Activated CD4-positive, alpha-beta T cell treated with anti-CD3 and anti-CD28 coated beads, Interleukin-2, amount 50 U/mL, for 48 hours (primary cell): ENCODE measurements around the gene SMIM22.
"Not testable (repeated sequence)": the region's sequence is repeated elsewhere in the genome, so short reads cannot be mapped to it uniquely, and the experiment has no call there.

Source experiments
- DNase-seq, 2 experiments: peaks; one replicate each; pipeline ENCODE4 v3.0.0-alpha.2; 2020

The SMIM22 gene

DNA sequence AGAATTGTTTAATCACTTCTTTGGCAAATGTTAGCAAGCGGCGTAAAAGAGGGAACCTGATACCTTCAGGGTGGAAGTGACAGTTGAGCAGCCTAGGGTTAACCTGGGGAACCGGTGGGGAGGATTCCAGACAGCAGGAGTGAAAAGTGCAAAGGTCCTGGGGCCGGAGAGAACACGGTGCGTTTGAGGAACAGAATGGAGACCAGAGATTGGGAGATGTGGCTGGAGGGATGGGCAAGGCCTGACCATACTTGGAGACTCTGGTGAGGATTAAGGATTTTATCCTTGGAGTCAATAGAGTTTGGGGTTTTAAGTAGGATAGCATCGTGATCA, 25.9 kb upstream of the SMIM22 start:
- no peak for DNase-seq

DNA sequence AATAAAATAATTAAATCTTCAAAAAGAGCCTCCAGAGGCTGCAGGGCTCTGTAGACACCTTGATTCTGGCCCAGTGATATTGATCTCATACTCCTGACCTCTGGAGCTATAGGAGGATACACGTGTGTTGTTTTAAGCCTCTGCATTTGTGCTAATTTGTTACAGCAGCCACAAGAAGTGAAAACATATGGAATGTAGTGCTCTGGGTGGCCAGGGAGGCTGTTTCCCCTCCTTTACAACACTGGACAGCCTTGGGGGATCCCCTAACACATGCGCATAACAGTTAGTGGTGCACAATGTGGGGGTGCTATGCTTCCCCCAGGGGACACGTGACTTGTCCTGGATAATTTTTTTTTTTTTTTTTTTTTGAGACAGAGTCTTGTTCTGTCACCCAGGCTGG, 23.5 kb upstream of the SMIM22 start:
- DNase-seq = no peak

- DNase-seq = no peak
Observed at GRCh38 chr16:4772351-4772750, 22.8 kb upstream of the SMIM22 start.

- DNase-seq = no peak
Observed at GRCh38 chr16:4775005-4775404, 20.2 kb upstream of the SMIM22 start.

DNA sequence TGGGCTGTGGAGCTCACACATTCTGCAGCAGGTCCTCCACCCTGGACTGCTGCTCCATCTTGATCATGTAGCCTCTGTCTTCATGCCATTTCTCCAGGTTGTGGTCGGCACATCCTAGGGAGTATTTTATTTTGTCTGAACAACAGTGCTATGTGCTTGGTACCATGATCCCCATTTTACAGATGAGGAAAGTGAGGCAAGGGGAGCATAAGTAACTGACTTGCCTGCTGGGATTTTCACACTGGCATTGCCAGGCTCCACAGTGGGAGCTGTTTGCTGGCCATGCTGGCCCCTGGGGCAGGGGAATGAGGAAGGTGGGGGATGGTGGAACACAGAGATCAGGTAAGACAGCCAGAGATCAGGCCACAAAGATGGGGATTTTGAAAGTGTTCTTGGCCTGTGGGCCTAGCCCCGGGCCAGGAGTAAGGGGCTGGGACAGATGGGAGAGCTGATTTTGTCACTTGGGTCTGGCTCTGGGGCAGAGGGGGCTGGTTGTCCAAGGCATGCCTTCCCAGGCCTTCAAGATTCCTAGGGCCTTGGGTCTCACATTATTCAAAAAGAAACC, 18.9 kb upstream of the SMIM22 start:
- no peak for DNase-seq

DNA sequence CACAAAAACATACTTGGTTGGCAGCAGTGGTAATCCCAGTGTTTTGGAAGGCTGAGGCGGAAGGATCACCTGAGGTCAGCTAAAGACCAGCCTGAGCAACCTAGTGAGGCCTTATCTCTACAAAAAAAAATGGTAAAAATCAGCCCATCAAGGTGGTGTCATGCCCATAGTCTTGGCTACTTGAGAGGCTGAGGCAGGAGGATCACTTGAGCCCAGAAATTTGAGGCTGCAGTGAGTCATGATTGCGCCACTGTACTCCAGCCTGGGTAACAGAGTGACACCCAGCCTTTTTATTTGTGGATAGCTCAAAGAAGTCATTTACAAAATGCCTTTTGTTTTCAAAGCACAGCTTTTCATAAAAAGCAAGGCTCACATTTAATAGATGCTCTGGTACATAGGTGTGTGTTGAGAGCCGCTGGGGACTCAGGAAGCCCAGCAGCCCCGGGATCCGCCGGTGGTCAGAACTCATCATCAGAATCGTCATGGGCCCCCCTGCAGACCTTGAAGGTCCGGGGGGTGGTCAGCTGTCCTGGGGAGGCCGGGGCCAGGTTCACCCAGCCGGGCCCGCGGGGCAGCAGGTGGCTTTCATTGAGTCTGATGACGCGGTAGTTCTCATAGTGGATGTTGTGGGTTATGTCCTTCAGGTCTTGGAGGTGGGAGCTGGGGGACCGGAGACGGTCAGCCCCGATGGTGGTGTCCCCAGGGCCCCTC, 17.7 kb upstream of the SMIM22 start:
- no peak for DNase-seq

DNA sequence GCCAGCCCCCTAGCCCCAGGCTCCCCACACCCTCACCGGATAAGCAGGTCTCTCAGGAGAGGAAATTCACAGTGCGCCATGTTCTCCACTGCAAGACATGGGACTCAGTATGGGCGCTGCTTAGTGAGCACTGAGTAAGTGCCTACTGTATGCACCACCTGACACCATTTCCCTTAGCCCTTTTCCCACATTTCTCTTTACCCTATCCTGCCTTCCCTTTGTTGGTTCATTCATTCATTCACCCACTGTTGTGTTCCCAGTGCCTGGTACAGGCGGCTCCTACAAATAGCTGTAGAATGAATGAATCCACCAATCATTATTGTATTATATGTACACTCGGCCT, 17.1 kb upstream of the SMIM22 start:
- DNase-seq = no peak

DNA sequence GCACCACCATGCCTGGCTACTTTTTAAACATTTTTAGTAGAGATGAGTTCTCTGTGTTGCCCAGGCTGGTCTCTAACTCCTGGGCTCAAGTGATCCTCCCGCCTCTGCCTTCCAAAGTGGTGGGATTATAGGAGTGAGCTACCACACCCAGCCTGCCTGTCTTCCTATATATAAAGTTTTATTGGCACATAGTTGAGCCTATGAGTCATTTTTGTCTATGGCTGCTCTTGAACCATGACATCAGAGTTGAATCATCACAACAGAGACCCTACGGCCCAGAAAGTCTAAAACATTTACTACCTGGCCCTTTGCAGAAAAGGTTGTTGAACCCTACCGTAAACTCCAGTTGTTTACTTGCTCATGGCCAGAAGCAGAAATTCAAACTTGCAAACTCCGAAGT, 14.9 kb upstream of the SMIM22 start:
- DNase-seq = no peak

DNA sequence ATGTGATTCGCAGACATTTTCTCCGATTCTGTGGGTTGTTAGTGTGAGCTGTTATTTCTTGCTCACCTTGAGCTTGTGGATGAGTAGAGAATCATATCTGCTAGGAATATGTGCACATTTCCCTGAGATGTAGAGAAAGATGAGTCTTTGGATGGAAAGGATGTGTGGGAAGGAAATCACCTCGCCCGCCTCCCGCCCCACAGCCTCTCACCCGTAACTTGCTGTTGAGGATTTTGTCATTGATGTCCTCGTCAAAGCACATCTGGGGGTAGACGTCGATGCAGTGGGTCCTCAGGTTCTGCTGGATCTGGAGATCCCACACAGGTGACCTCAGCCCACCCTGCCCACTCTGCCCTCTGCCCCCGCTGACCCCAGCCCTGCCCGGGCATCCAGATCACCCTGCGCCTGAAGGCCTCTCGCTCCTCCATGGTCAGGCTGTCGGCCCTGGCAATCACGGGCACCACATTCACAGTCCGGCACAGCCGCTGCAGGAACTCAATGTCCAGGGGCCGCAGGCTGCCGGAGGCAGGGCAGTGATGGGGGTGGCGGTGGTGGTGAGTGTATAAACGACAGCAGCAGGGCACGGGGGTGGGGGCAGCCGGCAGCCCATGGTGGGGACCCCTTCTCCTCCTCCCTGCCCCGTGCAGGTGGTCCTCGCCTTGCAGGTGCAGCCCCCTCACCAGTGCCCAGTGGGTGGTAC, 11.8 kb upstream of the SMIM22 start:
- DNase-seq = no peak

DNA sequence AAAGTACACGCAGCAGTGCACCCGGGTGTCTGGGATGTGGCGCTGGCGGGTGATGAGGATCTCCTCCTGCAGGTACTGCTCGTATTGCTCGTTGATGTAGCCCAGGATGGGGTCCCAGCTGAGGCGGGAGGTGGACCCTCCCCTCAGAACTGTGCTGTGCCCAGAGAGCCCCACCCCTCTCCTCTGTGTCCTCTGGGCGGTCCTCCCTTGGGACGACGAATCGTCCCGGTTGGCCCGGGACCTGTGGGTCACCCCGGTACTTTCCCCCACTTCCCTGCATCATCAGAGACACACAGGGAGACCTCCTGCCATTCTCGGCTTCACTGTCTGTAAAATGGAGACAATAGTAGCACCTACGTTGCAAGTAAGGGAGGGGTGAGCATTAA, 11.2 kb upstream of the SMIM22 start:
- no peak for DNase-seq

- DNase-seq = not testable (repeated sequence)
Observed at GRCh38 chr16:4784444-4784987, 10.7 kb upstream of the SMIM22 start.

GRCh38 chr16:4785758-4786433, 9.3 kb upstream of the SMIM22 start:
- DNase-seq = no peak

- DNase-seq = no peak
Observed at GRCh38 chr16:4787068-4787467, 8.1 kb upstream of the SMIM22 start.

DNA sequence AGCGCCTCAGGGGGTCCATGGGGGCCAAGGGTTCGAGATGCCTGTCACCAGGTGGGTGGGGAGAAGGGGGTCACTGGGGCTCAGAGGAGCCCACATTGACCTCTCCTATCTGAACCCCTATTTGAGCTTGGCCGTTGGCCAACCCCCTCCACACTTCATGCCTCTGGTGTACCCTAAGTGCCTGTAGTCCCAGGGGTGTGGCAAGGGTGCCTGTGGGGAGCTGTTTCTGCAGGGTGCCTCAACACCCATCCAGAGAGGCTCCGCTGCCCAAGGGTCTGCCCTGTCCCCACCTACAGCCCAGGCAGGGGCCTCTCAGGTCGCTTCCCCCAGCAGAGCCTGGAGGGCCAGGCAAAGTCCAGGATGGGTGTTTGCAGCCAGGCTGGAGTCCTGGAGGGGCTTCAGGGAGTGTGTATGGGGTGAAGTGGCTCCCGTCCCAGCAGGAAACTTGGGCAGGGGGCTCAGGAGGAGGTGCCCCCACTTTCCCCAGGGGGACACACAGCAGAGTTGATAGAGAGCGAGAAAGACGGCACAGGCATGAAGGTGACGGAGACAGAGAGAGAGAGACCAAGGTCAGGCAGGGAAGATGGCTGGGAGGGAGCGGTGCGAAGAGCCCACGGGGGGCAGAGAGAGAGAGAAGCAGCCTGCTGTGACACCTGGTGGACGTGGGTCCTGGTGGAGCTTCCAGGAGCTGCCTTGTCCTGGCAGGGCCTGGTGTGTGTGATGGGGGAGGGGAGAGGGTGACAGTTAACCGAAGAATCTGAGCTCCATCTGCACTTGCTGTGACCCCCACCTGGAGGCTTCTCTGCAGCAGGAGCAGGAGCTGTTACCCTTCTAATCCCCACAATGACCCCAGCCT, 7.3 kb upstream of the SMIM22 start, which contains the start of gene SEPTIN12:
SEPTIN12 (minus strand) TSS at position 719 of the 856 bp plus-strand sequence; CDS start at position 19, 700 bp downstream.
- DNase-seq = no peak

- no peak for DNase-seq
Observed at GRCh38 chr16:4788489-4788889, 6.7 kb upstream of the SMIM22 start.

DNA sequence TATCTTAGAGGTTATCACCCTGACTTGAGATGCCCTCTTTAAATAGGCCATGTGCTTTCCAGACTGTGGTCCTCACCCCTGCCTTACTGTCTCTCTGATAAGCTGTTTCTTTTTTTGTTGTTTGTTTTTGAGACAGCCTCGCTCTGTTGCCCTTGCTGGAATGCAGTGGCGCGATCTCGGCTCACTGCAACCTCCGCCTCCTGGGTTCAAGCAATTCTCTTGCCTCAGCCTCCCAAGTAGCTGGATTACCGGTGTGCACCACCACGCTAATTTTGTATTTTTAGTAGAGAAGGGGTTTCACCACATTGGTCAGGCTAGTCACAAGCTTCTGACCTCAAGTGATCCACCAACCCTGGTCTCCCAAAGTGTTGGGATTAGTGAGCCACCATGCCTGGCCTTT, 6.3 kb upstream of the SMIM22 start:
- no peak for DNase-seq

DNA sequence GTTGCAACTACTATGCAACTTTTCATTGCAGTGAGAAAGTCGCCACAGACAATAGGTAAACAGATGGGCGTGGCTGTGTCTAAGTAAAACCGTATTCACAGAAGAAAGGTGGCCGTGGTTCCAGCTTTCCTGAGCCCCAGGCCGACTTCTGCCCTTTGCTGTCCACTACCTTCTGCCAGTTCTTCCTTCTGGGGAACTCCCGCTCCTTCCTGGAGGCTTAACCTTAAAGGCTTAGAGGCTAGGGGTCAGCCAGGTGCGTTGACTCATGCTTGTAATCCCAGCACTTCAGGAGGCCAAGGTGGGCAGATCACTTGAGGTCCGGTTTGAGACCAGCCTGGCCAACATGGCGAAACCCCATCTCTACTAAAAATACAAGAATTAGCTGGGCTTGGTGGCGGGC, 4.9 kb upstream of the SMIM22 start:
- no peak for DNase-seq

DNA sequence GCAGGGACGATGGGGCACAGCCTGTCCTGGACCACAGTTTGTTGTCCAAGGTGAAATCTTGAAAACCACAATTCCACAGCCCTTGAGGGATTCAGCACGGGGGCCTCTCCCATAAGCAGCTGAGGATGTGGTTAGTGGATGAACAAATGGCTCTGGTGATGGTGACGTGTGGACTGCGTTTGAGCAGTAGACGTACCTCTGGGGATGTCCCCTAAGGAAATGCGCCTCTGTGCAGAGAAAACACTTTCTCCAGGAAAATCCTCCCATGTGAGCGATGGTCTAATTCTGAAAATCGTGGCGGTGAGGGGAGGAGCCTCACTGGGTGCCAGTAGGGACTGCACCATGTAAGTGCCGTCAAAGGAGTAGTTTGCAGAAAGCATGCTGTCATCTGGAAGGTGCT, 4.3 kb upstream of the SMIM22 start:
- no peak for DNase-seq

DNA sequence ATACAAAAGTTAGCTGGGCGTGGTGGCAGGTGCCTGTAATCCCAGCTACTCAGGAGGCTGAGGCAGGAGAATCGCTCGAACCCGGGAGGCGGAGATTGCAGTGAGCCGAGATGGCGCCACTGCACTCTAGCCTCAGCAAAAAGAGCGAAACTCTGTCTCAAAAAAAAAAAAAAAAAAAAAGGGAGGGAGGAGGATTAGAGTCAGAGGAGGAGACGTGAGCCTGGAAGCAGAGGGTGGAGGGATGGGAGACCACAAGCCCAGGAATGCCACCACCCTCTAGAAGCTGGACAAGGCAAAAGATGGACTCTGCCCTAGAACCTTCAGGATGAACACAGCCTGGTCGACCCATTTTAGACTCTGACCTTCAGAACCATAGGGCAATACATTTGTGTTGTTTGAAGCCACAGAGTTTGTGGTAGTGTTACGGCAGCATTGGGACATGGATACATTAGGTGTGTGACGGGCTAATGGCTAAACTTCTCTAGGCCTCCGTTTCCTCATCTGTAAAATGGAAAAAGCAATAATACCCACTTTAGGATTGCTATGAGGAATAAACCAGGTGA, 2.1 kb upstream of the SMIM22 start:
- DNase-seq = no peak

DNA sequence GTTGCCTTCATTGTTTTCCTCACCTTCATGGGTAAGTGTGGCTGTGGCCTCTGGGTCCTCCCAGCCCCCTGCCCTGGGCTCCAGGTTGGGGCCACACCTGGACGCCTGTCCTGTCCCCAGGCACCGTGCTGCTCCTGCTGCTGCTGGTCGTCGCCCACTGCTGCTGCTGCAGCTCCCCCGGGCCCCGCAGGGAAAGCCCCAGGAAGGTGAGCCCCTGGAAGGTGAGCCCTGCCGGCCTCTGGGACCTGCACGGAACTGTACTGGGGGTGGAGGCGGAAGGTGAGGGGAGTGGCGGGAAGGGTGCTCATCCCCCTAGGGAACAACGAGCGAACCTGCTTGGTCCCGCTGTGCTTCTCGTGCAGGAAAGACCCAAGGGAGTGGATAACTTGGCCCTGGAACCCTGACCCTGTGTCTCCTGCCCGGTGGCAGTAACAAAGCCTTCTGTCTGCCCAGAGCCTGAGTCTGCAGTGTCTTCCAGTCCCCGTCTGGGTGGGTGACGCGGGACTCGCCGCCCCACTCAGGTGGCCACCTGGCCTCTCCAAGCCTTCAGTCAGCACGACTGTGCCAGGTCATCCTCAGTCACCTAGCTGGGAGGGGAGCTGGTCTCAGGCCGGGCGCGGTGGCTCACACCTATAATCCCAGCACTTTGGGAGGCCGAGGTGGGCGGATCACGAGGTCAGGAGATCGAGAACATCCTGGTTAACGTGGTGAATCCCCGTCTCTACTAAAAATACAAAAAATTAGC, 831 bp downstream of the SMIM22 start:
- DNase-seq = no peak

GRCh38 chr16:4796982-4797804, 2.0 kb downstream of the SMIM22 start:
- DNase-seq = no peak
